ENCODE results near the gene HOMER1.

Gene HOMER1

DNA sequence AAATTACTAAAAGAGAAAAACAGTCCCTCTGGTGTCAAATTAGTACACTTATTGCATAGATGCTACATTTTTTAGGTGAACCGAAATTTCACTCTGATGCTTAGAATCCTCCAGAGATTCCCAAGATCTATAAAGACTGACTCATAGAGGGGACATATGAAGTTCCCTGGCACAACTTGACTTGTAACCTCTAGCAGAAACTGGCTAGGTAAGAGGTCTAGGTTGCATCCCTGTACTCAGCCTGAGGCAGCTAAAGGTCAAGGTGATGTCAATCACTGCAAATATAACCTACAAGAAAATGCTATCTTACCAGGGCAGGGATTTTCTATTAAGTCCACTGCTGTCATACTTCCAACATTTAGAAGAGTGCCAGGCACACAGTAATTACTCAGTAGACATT is 24.2 kb downstream of the HOMER1 start:
- no peak for DNase-seq (ENCODE audit: low read depth)

DNA sequence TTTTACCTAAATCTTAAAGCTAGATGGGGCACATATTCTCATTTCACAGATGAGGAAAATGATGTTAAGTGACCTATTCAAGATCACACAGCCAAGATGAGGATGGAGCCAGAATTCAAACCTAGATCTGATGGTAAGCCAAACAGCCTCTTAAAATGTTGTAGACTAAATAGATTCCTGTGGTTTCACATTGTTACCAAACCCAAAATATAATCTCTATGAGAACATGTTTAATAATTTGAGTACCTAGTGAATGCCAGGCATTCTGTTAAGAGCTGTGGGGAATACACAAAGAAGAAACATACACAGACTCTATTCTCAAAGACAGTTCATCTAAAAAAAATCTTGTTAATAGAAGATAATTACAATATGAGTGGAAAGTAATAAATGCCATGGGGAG is 25.2 kb downstream of the HOMER1 start:
- no peak for DNase-seq (ENCODE audit: low read depth)

DNA sequence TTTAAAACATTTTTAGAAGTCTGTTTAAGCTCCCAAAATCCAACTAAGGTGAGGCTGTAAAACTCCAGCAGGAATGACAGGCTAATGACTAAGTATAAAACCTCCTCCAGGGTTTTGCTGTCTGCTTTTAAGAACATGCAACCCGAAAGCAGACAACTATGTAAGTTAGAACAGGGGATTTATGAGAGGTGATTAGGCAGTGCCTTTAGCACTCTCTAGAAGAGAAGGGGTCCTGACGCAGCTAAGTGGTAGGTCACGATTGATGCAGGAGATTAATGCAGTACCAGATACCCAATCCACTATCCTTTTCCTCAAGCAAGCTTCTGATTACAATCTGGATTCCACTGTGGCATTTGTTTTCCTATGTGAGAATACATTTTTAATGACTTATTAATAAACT is 25.9 kb downstream of the HOMER1 start:
- no peak for DNase-seq (ENCODE audit: low read depth)

DNA sequence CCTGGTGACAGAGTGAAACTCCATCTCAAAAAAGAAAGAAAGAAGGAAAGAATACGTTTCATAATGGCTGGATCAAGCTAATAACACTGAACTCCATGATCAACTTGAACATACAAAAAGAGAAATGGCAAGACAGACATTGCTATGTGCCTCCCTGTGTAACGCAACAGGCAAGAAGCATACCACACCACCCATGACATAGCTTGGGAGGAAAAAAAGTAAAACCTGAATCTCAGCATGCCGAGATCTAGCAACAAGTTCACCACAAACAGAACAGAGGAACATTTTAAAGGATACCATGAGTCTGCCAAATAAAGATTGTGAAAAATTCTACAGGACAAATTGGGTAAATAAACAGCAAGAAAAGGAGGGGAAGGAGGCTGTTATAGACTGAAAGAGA is 26.7 kb downstream of the HOMER1 start:
- DNase-seq (ENCODE audit: low read depth) = no peak

DNA sequence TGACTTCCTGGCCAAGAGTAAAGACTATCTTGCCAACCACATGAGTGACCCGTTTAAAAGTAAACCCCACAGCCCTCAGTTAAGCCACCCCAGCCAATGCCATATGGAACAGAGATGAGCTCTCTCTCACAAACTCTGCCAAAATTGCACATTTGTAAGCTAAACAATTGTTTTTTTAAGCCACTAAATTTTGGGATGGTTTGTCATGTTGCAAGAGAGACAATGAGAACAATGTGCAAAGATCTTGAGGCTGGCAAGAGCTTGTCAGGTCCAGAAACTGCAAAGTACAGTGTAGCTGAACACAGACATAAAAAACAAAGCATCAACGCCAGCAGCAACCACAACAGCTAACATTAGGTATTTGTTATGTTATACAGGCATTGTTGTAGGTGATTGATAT is 27.8 kb downstream of the HOMER1 start:
- DNase-seq (ENCODE audit: low read depth) = no peak

- no peak for DNase-seq (ENCODE audit: low read depth)
Observed at GRCh38 chr5:79484731-79485130, 29.2 kb downstream of the HOMER1 start.

GRCh38 chr5:79481574-79481973 is 32.4 kb downstream of the HOMER1 start:
- no peak for DNase-seq (ENCODE audit: low read depth)

DNA sequence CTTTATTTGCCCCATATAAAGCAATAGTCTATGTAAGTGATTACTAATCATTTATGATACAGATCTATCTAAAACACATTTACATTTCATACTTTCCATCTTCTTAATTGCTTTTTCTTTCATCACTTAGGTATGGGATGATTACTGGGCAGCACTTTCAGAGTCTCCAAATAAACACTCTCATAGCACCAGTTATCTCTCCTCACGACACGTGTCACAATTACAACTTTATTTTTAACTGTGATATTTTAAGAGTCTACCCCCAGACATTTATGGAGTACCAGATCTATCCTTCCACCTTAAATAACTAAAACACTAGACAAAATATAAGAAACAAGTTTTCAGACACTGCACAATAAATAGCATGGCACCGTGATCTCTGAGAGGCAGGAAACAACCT is 32.9 kb downstream of the HOMER1 start:
- DNase-seq (ENCODE audit: low read depth) = no peak

DNA sequence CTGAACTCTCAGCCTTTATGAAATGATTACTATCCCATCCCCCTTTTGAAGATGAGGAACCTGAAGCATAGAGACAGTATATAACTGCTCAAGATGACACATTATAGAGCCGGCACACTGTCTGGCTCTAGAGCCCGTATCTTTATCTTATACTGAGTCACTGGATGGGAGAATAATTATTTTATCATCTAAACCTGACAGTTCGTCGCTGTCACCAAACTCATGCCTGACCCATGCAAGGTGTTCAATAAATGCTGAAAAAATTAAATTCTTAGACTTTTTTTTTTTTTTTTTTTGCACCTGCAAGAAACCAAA is 38.8 kb downstream of the HOMER1 start:
- no peak for DNase-seq (ENCODE audit: low read depth)

DNA sequence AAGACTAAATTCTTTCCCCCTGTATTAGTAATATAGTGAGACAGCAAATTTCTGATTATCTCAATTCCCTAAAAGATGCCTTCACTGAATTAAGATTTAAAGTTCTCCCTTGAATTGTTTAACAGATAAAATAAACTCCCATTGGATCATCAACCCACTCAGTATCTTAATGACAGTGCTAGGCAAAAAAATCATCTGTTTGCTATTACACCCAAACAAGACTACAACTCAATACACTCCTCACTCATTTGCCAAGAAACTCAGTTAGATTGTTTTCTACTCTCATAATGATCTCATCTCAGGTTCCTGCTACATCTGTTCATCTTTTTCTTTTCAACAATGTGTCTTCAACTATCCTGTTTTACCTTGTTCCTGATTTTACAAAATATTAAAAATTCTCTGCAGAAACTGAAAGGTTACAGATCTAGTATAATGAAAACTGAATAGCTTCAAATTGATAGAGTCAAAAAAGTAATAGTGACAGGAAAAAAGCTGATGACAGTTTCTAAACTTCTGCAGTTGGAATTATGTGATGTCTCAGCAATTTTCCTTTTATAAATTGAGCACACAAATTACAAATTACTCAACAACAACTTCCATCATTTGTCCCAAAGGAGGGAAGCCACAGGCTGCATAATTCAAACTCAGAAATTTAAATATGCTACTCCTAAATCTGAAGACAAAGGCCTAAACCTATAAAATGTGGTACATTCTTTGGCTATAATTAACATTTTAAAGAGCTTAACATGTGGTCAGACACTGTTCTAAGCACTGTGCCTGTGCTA is 39.4 kb downstream of the HOMER1 start:
- DNase-seq (ENCODE audit: low read depth) = no peak

DNA sequence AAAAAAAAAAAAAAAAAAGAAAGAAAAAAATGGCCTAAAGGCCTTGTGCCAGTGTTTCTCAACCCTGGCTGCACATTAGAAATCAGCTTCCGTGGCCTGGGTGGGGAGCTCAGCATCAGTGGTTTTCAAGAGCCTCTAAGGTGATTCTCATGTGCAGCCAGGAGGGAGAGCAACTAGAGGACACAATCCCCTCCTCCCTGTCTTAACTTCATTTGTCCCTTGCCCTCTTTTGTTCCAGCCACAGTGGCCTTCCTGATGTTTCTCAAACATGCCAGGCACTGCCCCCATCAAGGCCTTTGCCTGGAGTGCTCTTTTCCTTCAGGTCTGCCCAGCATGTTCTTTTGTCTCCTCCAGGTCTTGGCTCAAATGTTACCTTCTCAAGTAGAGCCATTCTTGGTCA is 42.4 kb downstream of the HOMER1 start:
- no peak for DNase-seq (ENCODE audit: low read depth)

DNA sequence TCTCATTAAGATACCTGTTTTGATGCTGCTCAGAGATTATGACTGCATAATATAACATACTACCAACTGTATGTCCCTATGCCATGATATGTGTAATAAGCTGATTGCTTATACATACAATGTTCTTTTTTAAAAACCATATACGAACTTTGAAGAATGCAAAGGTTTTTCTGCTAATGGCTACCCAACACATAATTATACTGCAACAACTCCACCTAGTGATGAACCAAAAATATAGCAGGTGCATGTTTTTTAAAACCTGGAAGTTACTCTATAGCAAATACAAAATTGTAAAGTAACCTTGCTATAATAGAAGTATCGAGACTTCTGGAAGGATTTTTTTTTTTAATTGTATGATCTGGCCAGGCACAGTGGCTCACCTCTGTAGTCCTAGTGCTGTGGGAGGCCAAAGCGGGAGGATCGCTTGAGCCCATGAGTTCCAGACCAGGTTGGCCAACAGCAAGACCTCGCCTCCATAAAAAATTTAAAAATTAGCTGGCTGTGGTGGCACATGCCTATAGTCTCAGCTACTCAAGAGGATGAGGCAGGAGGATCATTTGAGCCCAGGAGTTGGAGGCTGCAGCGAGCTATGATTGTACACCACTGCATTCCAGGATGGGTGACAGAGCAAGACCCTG is 49.1 kb downstream of the HOMER1 start:
- no peak for DNase-seq (ENCODE audit: low read depth)

- DNase-seq (ENCODE audit: low read depth) = no peak
Observed at GRCh38 chr5:79464278-79464677, 49.7 kb downstream of the HOMER1 start.

- DNase-seq (ENCODE audit: low read depth) = no peak
Observed at GRCh38 chr5:79459626-79460025, 54.3 kb downstream of the HOMER1 start.

- DNase-seq (ENCODE audit: low read depth) = no peak
Observed at GRCh38 chr5:79456890-79457583, 56.9 kb downstream of the HOMER1 start.

- DNase-seq (ENCODE audit: low read depth) = no peak
Observed at GRCh38 chr5:79456400-79456799, 57.5 kb downstream of the HOMER1 start.

DNA sequence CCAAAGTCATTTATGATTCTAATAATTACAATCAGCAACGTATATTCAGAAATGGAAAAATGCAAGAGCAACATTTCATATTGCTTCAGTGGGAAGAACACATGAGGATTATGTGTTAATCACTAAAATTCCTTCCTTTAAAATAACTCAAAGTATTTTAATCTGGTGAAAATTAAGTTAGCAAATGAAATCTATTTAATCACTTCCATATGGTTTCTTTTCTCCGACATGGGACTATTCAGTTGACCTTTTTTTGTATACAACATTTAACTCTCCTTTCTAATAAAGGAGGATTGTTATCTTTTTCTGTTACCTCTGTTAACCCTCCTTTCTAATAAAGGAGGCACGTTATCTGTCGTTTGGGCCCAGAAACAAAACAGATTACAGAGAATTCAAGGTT is 59.9 kb downstream of the HOMER1 start:
- no peak for DNase-seq (ENCODE audit: low read depth)

DNA sequence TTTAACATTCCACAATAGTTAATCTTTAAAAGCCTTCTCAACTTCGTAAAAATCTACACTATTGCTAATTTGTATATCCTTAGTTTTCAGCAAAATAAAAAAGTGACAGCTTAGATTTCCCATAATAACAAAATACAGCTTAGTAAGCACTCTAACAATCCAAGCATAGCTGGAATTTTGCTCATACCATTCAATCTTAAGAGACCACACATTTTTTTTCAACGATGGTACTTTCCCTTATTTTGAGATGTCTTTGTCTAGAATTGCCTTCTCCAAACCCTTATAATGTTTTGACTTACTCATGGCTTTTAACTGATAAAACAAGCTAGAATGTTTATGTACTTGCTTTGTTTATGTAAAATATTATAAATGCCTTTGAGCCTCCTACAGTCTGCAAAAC is 65.6 kb downstream of the HOMER1 start:
- DNase-seq (ENCODE audit: low read depth) = no peak

DNA sequence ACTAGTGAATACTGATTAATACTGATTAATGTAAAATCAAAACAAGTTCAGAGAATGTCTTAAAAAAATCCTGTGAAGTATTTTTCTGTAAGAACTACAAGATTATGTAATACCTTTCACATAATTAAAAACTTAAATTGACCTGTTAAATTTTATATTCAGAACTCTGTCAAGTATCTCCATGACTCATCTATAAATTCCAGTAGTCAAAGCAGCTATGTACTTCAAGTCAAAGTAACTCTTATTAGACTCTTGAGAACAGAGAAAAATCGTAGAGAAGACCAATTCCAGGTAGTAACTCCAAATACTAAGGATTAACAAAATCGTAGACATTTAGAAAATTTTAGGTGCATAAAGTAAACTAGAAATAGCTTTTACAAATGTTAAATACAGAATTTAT is 77.1 kb downstream of the HOMER1 start:
- DNase-seq (ENCODE audit: low read depth) = no peak

DNA sequence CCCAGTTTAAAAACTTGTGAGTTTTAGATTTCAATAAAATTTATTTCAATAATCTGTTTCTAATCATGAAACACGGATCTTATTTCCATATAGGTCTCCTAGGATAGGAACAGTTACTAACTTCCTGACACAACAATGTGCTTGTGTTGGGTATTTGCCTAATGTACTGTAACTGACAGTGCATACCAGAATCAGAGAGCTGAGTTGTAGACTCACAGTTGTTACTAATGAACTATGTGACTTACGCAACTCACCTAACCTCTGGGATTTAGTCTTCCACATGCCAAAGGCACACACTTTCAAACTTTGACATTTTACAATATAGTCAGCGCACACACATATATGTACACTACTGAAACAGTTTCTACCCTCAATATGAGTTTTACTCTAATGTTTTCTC is 77.7 kb downstream of the HOMER1 start:
- no peak for DNase-seq (ENCODE audit: low read depth)

DNA sequence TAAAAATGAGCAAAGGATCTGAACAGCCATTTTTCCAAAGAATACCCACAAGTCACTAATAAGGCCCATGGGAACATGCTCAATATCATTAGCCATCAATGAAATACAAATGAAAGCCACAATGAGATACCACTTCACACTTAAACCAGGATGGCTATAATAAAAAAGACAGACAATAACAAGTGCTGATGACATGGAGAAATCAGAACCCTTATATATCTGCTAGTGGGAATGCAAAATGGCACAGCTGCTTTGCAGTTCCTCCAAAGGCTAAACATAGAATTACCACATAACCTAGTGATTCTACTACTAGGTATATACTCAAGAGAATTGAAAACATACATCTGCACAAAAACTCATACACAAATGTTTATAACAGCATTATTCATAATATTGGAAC is 83.7 kb downstream of the HOMER1 start:
- no peak for DNase-seq (ENCODE audit: low read depth)

DNA sequence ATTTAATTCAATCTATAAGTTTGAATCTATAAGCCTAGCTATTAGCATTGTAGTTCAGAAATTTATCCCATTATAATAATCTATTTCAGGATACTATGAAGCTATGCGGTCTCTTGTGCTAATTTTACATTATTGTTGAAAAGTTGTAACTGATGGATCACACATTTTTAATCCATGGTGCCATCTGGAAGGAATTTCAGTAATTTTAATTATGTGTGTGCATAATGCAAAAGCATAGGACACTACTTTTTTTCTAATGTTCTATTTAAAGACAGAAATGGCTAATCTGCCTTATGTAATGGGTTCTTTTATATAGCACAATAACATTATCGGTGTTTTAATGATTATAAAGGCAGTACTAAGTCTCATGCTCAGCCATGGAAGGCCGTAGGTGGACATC is 90.6 kb downstream of the HOMER1 start:
- no peak for DNase-seq (ENCODE audit: low read depth)

DNA sequence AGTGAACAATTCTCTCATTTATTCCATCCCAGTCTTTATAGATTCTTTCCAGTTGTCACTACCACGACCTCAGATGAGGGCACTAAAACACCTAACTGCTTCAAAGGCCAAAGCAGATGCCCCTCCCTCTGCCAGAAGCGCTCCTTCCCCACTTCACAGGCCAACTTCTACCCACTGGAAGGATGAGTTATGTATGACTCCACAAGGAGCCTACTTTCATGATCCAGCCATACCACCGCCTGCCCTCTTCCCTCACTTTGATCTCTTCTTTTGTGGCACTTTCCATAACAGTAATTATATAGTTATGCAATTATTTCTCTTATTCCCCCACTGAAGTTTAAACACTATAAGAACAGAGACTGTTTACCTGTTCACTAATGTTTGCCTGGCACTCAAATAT is 93.7 kb downstream of the HOMER1 start:
- no peak for DNase-seq (ENCODE audit: low read depth)

GRCh38 chr5:79418276-79418675 is 95.7 kb downstream of the HOMER1 start:
- DNase-seq (ENCODE audit: low read depth) = no peak

Measured in activated T-cell treated with anti-CD3 and anti-CD28 coated beads for 1 hour (primary cell).